NCI-H1092 treated with DMSO at 0.1 percent for 48 hours (cell line): ENCODE measurements around the gene PRXL2B.
"Not testable (repeated sequence)": the region's sequence is repeated elsewhere in the genome, so short reads cannot be mapped to it uniquely, and the experiment has no call there.

Experiments used
- DNase-seq: peaks from one replicate; lab custom pipeline; 2025; lab: John Stamatoyannopoulos, UW

Gene PRXL2B

GRCh38 chr1:2586154-2587070 is at the start of gene PRXL2B:
PRXL2B (plus strand) TSS chr1:2586777; CDS start chr1:2586886, 109 bp downstream.
- peak; percentile 94 for DNase-seq

- DNase-seq, result no peak
Observed at GRCh38 chr1:2537784-2538115, 48.8 kb upstream of the PRXL2B start.

GRCh38 chr1:2538376-2538775 is 48.2 kb upstream of the PRXL2B start:
- no peak for DNase-seq

- DNase-seq, result no peak
Observed at GRCh38 chr1:2538872-2539271, 47.7 kb upstream of the PRXL2B start.

- DNase-seq, result no peak
Observed at GRCh38 chr1:2539312-2539907, 47.2 kb upstream of the PRXL2B start.

- no peak for DNase-seq
Observed at GRCh38 chr1:2540816-2541492, 45.6 kb upstream of the PRXL2B start.

GRCh38 chr1:2541619-2542245 is 44.8 kb upstream of the PRXL2B start:
- no peak for DNase-seq

GRCh38 chr1:2542246-2542915 is 44.2 kb upstream of the PRXL2B start:
- no peak for DNase-seq

GRCh38 chr1:2543543-2544092 is 43.0 kb upstream of the PRXL2B start:
- DNase-seq, result no peak

GRCh38 chr1:2544093-2544874 is 42.3 kb upstream of the PRXL2B start:
- no peak for DNase-seq

GRCh38 chr1:2544875-2545640 is 41.5 kb upstream of the PRXL2B start:
- no peak for DNase-seq

GRCh38 chr1:2545754-2546514 is 40.6 kb upstream of the PRXL2B start:
- DNase-seq, result no peak

- no peak for DNase-seq
Observed at GRCh38 chr1:2546515-2547209, 39.9 kb upstream of the PRXL2B start.

GRCh38 chr1:2547210-2548067 is 39.1 kb upstream of the PRXL2B start:
- DNase-seq, result no peak

- DNase-seq, result peak; percentile 24
Observed at GRCh38 chr1:2548068-2548589, 38.4 kb upstream of the PRXL2B start.

- not testable (repeated sequence) for DNase-seq
Observed at GRCh38 chr1:2549367-2550029, 37.1 kb upstream of the PRXL2B start.
